H1 (cell line): ENCODE results near the gene RBMS1. TPM values are rescaled to one million over a fixed set of nuclear protein-coding genes. Genes with fewer than 3 reads are reported as not detected.

Experiments used
- CTCF ChIA-PET: fragments of 300-600 bp; sonication (Branson Sonifier 250); formaldehyde crosslinking; loops from one replicate; lab custom pipeline; 2021; ENCODE audit not compliant: partially characterized antibody; lab: Charles Lee
- POLR2A ChIA-PET: fragments of 300-600 bp; sonication (Branson Sonifier 250); formaldehyde crosslinking; loops from one replicate; lab custom pipeline; 2021; ENCODE audit warnings: inconsistent platforms; ENCODE audit not compliant: partially characterized antibody; lab: Charles Lee
- DNase-seq, 2 experiments: peaks; one replicate each; pipeline versions ENCODE4 v3.0.0 to v3.0.0-alpha.2; 2010 to 2022; ENCODE audit warnings: low spot score in 2 of 2, low read depth in 1 of 2, mixed read lengths in 1 of 2
- FAIRE-seq: peaks from 2 replicates; lab custom pipeline; 2011; peaks lifted over from hg19 to GRCh38; lab: Jason Lieb, UNC
- H2AFZ ChIP-seq: 2 replicates; pipeline ENCODE4 v1.8.1; 2012; ENCODE audit warnings: low read length, inconsistent platforms
- H2AK5ac ChIP-seq: 2 replicates; pipeline ENCODE4 v1.6.1; 2013; ENCODE audit warnings: low read depth, low read length
- H2BK120ac ChIP-seq: replicated peaks from 2 replicates; pipeline ENCODE3; 2013; ENCODE audit warnings: low read depth, low read length, inconsistent platforms
- H2BK12ac ChIP-seq: 2 replicates; pipeline ENCODE4 v1.6.1; 2013; ENCODE audit warnings: low read depth, low read length
- H2BK15ac ChIP-seq: 2 replicates; pipeline ENCODE4 v1.6.1; 2013; ENCODE audit warnings: low read length
- H2BK20ac ChIP-seq: 2 replicates; pipeline ENCODE4 v1.6.1; 2013; ENCODE audit warnings: low read length
- H2BK5ac ChIP-seq: 2 replicates; pipeline ENCODE4 v1.6.1; 2013; ENCODE audit warnings: low read depth, low read length
- H3K14ac ChIP-seq: 2 replicates; pipeline ENCODE4 v1.6.1; 2013; ENCODE audit warnings: inconsistent platforms; ENCODE audit not compliant: insufficient read length
- H3K18ac ChIP-seq: 2 replicates; pipeline ENCODE4 v1.6.1; 2013; ENCODE audit warnings: low read length; ENCODE audit errors: extremely low read depth
- H3K23ac ChIP-seq: 2 replicates; pipeline ENCODE4 v1.6.1; 2013; ENCODE audit warnings: inconsistent platforms; ENCODE audit not compliant: insufficient read length
- H3K23me2 ChIP-seq: 2 replicates; pipeline ENCODE4 v1.6.1; 2013; ENCODE audit warnings: low read depth, low read length
- H3K27ac ChIP-seq: 2 replicates; pipeline ENCODE4 v1.6.1; 2011; ENCODE audit warnings: low read depth, low read length, inconsistent platforms
- H3K27me3 ChIP-seq, 4 experiments: replicated peaks in 1 of 4; 1 replicate in 1 of 4; 2 replicates in 3 of 4; pipeline versions ENCODE4 v1.6.1 to v1.8.1; 2011 to 2013; ENCODE audit warnings: low read length in 3 of 4, mild to moderate bottlenecking in 3 of 4, inconsistent platforms in 2 of 4, mixed read lengths in 2 of 4, moderate library complexity in 1 of 4; ENCODE audit not compliant: control insufficient read depth in 3 of 4, insufficient read depth in 3 of 4; ENCODE audit errors: extremely low read depth in 1 of 4
- H3K36me3 ChIP-seq, 4 experiments: 2 replicates each; pipeline versions ENCODE4 v1.6.1 to v1.8.1; 2011 to 2013; ENCODE audit warnings: mild to moderate bottlenecking in 4 of 4, low read length in 3 of 4, moderate library complexity in 2 of 4, control low read depth in 1 of 4, inconsistent platforms in 1 of 4; ENCODE audit not compliant: insufficient read depth in 4 of 4, control insufficient read depth in 2 of 4
- H3K4ac ChIP-seq: replicated peaks from 2 replicates; pipeline ENCODE3; 2013; ENCODE audit warnings: low read length, low read depth, mixed read lengths, inconsistent platforms; ENCODE audit not compliant: insufficient read length
- H3K4me1 ChIP-seq, 4 experiments: replicated peaks in 1 of 4; 1 replicate in 1 of 4; 2 replicates in 3 of 4; pipeline versions ENCODE4 v1.6.1 to v1.8.1; 2011 to 2013; ENCODE audit warnings: low read length in 3 of 4, inconsistent platforms in 2 of 4, mixed read lengths in 1 of 4; ENCODE audit not compliant: insufficient read depth in 4 of 4, control insufficient read depth in 3 of 4
- H3K4me2 ChIP-seq, 2 experiments: 2 replicates each; pipeline versions ENCODE4 v1.6.1 to v1.8.1; 2011 to 2013; ENCODE audit warnings: low read depth in 2 of 2, low read length in 2 of 2, control low read depth in 1 of 2, inconsistent platforms in 1 of 2, mild to moderate bottlenecking in 1 of 2; ENCODE audit not compliant: insufficient read depth in 1 of 2
- H3K4me3 ChIP-seq, 4 experiments: fragments of 200-600, 300-600 bp in 1 of 4; sonication (generic), shearing (Covaris generic), sonication (Bioruptor Twin) in 1 of 4; 2 replicates each; pipeline versions ENCODE4 v1.5.1 to v1.8.1; 2011 to 2016; ENCODE audit warnings: low read length in 4 of 4, low read depth in 3 of 4, control low read depth in 2 of 4, inconsistent platforms in 2 of 4, mild to moderate bottlenecking in 2 of 4, mixed read lengths in 1 of 4, moderate library complexity in 1 of 4; ENCODE audit not compliant: insufficient read depth in 2 of 4; ENCODE audit errors: extremely low read depth in 1 of 4
- H3K56ac ChIP-seq: replicated peaks from 2 replicates; pipeline ENCODE3; 2013; ENCODE audit warnings: low read depth, mild to moderate bottlenecking, mixed read lengths, low read length, inconsistent platforms; ENCODE audit not compliant: insufficient read length
- H3K79me1 ChIP-seq: 2 replicates; pipeline ENCODE4 v1.6.1; 2013; ENCODE audit warnings: low read depth, low read length, control low read depth
- H3K79me2 ChIP-seq, 2 experiments: 2 replicates each; pipeline versions ENCODE4 v1.6.1 to v1.8.1; 2012 to 2013; ENCODE audit warnings: low read length in 2 of 2, mild to moderate bottlenecking in 2 of 2, inconsistent platforms in 1 of 2; ENCODE audit not compliant: insufficient read depth in 2 of 2, control insufficient read depth in 1 of 2
- H3K9ac ChIP-seq, 4 experiments: replicated peaks in 1 of 4; 1 replicate in 1 of 4; 2 replicates in 3 of 4; pipeline versions ENCODE4 v1.6.1 to v1.8.1; 2011 to 2013; ENCODE audit warnings: low read depth in 3 of 4, low read length in 3 of 4, control low read depth in 2 of 4, mild to moderate bottlenecking in 2 of 4, moderate library complexity in 2 of 4, inconsistent platforms in 1 of 4; ENCODE audit errors: extremely low read depth in 1 of 4
- H3K9me3 ChIP-seq, 2 experiments: 2 replicates each; pipeline versions ENCODE4 v1.6.1 to v1.8.1; 2012 to 2013; ENCODE audit warnings: mild to moderate bottlenecking in 2 of 2, moderate library complexity in 2 of 2, control low read depth in 1 of 2, inconsistent platforms in 1 of 2, low read depth in 1 of 2, low read length in 1 of 2, mixed read lengths in 1 of 2; ENCODE audit not compliant: insufficient read depth in 2 of 2
- H4K20me1 ChIP-seq, 2 experiments: replicated peaks in 1 of 2; 2 replicates each; pipeline versions ENCODE3 to v1.8.1; 2011 to 2013; ENCODE audit warnings: inconsistent platforms in 2 of 2, low read length in 2 of 2, mild to moderate bottlenecking in 1 of 2; ENCODE audit not compliant: insufficient read depth in 2 of 2, control insufficient read depth in 1 of 2
- H4K5ac ChIP-seq: 2 replicates; pipeline ENCODE4 v1.6.1; 2013; ENCODE audit warnings: low read length, low read depth, mixed read lengths, inconsistent platforms; ENCODE audit not compliant: insufficient read length
- H4K8ac ChIP-seq: 2 replicates; pipeline ENCODE4 v1.8.0; 2013; ENCODE audit warnings: mild to moderate bottlenecking, moderate library complexity, low read length, inconsistent platforms; ENCODE audit not compliant: insufficient read depth; ENCODE audit errors: extremely low read depth
- H4K91ac ChIP-seq: replicated peaks from 2 replicates; pipeline ENCODE3; 2013; ENCODE audit warnings: low read length, mixed read lengths, inconsistent platforms; ENCODE audit not compliant: insufficient read length
- ATF2 ChIP-seq: IDR thresholded peaks from 2 replicates; pipeline ENCODE4 v1.6.1; 2012; ENCODE audit warnings: low read length, inconsistent platforms
- CBX5 ChIP-seq: fragments of 300-800, 300-1000 bp; sonication (generic); IDR thresholded peaks from 2 replicates; pipeline ENCODE4 v1.7.1; 2016; ENCODE audit warnings: antibody characterized with exemption, low read length, low read depth
- CBX8 ChIP-seq: fragments of 300-800, 300-1000 bp; sonication (generic); IDR thresholded peaks from 2 replicates; pipeline ENCODE4 v1.7.1; 2016; ENCODE audit warnings: low read depth, low read length, borderline replicate concordance
- CEBPB ChIP-seq: IDR thresholded peaks from 2 replicates; pipeline ENCODE4 v1.6.1; 2012; ENCODE audit warnings: low read depth, low read length
- EP300 ChIP-seq, 2 experiments: IDR thresholded peaks; 1 replicate in 1 of 2; 2 replicates in 1 of 2; pipeline ENCODE4 v1.6.1; 2011 to 2012; ENCODE audit warnings: low read depth in 2 of 2, low read length in 2 of 2, mild to moderate bottlenecking in 2 of 2, borderline replicate concordance in 1 of 2, inconsistent platforms in 1 of 2, moderate library complexity in 1 of 2
- HDAC2 ChIP-seq, 2 experiments: fragments of 300-600 bp in 1 of 2; sonication (generic) in 1 of 2; IDR thresholded peaks; 2 replicates each; pipeline ENCODE4 v1.6.1; 2011 to 2012; ENCODE audit warnings: low read depth in 2 of 2, low read length in 2 of 2, mild to moderate bottlenecking in 2 of 2, moderate library complexity in 2 of 2, borderline replicate concordance in 1 of 2, inconsistent platforms in 1 of 2
- KDM4A ChIP-seq: IDR thresholded peaks from one replicate; pipeline ENCODE4 v1.7.1; 2012; ENCODE audit warnings: low read depth, mild to moderate bottlenecking, moderate library complexity, low read length, inconsistent platforms; ENCODE audit not compliant: severe bottlenecking
- RBBP5 ChIP-seq: IDR thresholded peaks from 2 replicates; pipeline ENCODE4 v1.7.1; 2012; ENCODE audit warnings: low read depth, mild to moderate bottlenecking, inconsistent platforms, low read length, moderate library complexity, borderline replicate concordance
- SUZ12 ChIP-seq: fragments of 200-600 bp; sonication (generic); IDR thresholded peaks from 2 replicates; pipeline ENCODE4 v1.6.1; 2012; ENCODE audit warnings: mild to moderate bottlenecking, inconsistent platforms, low read length, moderate library complexity, mixed read lengths
- TAF1 ChIP-seq: IDR thresholded peaks from 2 replicates; pipeline ENCODE4 v1.6.1; 2011; ENCODE audit warnings: mild to moderate bottlenecking, low read depth, low read length
- TCF12 ChIP-seq: IDR thresholded peaks from 2 replicates; pipeline ENCODE4 v1.6.1; 2011; ENCODE audit warnings: low read depth, mild to moderate bottlenecking, low read length
- YY1 ChIP-seq: IDR thresholded peaks from 2 replicates; pipeline ENCODE4 v1.6.1; 2011; ENCODE audit warnings: low read depth, mild to moderate bottlenecking, low read length
- WGBS, 2 experiments: shearing (Covaris generic) in 1 of 2; methylation state at CpG; one replicate each; pipeline versions ENCODE4 v1.1.6 to v1.1.7; 2013 to 2015; ENCODE audit warnings: low lambda C conversion rate in 2 of 2, mixed read lengths in 2 of 2, inconsistent platforms in 1 of 2, low coverage in 1 of 2, missing lambda C conversion rate in 1 of 2; ENCODE audit not compliant: insufficient replicate concordance in 2 of 2, insufficient coverage in 1 of 2, insufficient read length in 1 of 2; ENCODE audit errors: extremely low coverage in 1 of 2, missing lambda C conversion rate in 1 of 2; 5-methylcytosine and 5-hydroxymethylcytosine counted together
- polyA plus RNA-seq, 7 experiments: library from polyadenylated mRNA; depleted of rRNA in 3 of 7; stranded (reverse) in 5 of 7; unstranded in 2 of 7; fragments of >200 nt in 5 of 7; fragments of 200-250 nt in 2 of 7; gene quantifications; 1 replicate in 5 of 7; 2 replicates in 1 of 7; 4 replicates in 1 of 7; pipeline versions ENCODE4 v1.2.1 to v1.2.3, GENCODE V29; 2011 to 2013; ENCODE audit warnings: missing spikeins in 2 of 7, mixed read lengths in 2 of 7
- total RNA-seq: library from RNA; stranded (reverse); fragmentation: NEBNext Ultra II Directional; extraction: Animal tissue kit (Norgen Biotek cat#: 25700); gene quantifications from 2 replicates; pipeline ENCODE4 v1.2.1, GENCODE V29; 2021

The RBMS1 gene
- total and polyA plus RNA-seq, 2 of the 8 experiments (the other 6 are each of a cell fraction or from before 2014, with no cell fraction given) = 53.7 to 60.0 TPM

GRCh38 chr2:160379399-160379798 lies 114.2 kb downstream of the RBMS1 start:
- H2AFZ ChIP-seq = no peak overlapping the region
- no peak overlapping the region for H2AK5ac ChIP-seq
- WGBS, 2 experiments = 88% methylated on average over 3 of the region's 3 CpGs; no CpG with 5 or more reads in 1 of the 2 experiments
- ChIA-PET POLR2A (no interaction called here), CTCF (interaction anchor here (0.6 to 2.5 kb wide), 3 partner anchors 15 to 1900 kb away, joined by 4 to 8 read pairs (median 5); no protein-coding TSS in a partner anchor)
- H3K4me2 ChIP-seq = no peak overlapping the region
- H3K27ac ChIP-seq = no peak overlapping the region
- H2BK5ac ChIP-seq = no peak overlapping the region
- H3K18ac ChIP-seq = no peak overlapping the region
- DNase-seq (no peak), FAIRE-seq (no peak)
- H2BK12ac ChIP-seq = no peak overlapping the region
- H2BK20ac ChIP-seq = no peak overlapping the region
- no peak overlapping the region for H4K8ac ChIP-seq
- no peaks in the 10 kb centered on the region; the same call in 1 of the 2 replicates for H3K79me1 ChIP-seq
- H3K23me2 ChIP-seq = no peaks in the 10 kb centered on the region
- H3K4ac ChIP-seq = no peak overlapping the region
- no peak overlapping the region for H4K5ac ChIP-seq
- H3K9ac ChIP-seq = no peak overlapping the region
- no peak overlapping the region for H3K56ac ChIP-seq
- H2BK15ac ChIP-seq = no peak overlapping the region
- H4K20me1 ChIP-seq = peaks cover 0 to 8% of the 10 kb centered on the region in 2 experiments
- no peaks in the 10 kb centered on the region for H3K9me3 ChIP-seq
- H3K4me1 ChIP-seq = peaks cover 4 to 17% (median 11%) of the 10 kb centered on the region in 4 experiments; a peak in 6 of 7 replicates
- peaks cover 0 to 78% of the 10 kb centered on the region in 2 experiments; a peak in 3 of 4 replicates for H3K79me2 ChIP-seq
- no peak overlapping the region for H3K14ac ChIP-seq
- H4K91ac ChIP-seq = no peak overlapping the region
- H3K23ac ChIP-seq = no peak overlapping the region
- no peaks in the 10 kb centered on the region for H3K27me3 ChIP-seq
- H3K4me3 ChIP-seq = no peak overlapping the region
- no peaks in the 10 kb centered on the region for H3K36me3 ChIP-seq
- no peak overlapping the region for H2BK120ac ChIP-seq
- TF ChIP-seq TAF1 (no peak), HDAC2 (IDR thresholded peaks at IDR 0.05; ENCODE audit: borderline replicate concordance in 1 of 2, low read depth in 2 of 2, low read length in 2 of 2) (no peak), CBX8 (no peak), SUZ12 (no peak), YY1 (no peak), KDM4A (no peak), TCF12 (no peak), CBX5 (no peak), RBBP5 (no peak), ATF2 (no peak), CEBPB (no peak), EP300 (IDR thresholded peaks at IDR 0.05; ENCODE audit: borderline replicate concordance in 1 of 2, low read depth in 2 of 2, low read length in 2 of 2) (no peak)
